ENCODE results near the gene DNAJA2. TPM values are rescaled to one million over a fixed set of nuclear protein-coding genes. Genes with fewer than 3 reads are reported as not detected.
"Not testable (repeated sequence)": the region's sequence is repeated elsewhere in the genome, so short reads cannot be mapped to it uniquely, and the experiment has no call there.

DNAJA2 gene
- total and polyA plus RNA-seq, 5 experiments from 2014 or later = 62.5 to 83.7 (median 77.1) TPM

DNA sequence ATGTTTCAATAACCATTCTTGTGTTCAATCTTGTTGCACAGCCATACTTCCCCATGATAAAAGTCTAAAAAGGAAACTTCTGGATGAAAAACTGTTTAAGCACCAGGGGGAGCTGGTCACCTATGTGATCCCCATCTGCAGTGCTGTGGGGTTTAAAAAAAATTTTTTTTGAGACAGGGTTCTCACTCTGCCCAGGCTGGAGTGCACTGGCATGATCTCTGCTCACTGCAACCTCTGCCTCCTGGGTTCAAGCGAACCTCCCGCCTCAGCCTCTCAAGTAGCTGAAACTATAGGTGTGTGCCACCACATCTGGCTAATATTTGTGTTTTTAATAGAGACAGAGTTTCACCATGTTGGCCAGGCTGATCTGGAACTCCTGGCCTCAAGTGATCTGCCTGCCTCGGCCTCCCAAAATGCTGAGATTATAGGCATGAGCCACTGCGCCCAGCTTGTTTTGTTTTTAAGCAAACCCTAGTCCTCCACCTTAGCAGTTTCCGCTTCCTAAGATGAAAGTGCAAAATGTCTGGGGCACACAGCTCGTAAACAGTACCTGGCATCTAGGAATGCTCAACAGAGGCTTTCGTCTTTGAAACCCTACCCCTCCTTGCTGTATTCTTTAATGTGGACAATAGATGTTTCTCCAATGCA, 25.4 kb downstream of the DNAJA2 start:
- no peak overlapping the region for H3K4me3 Mint-ChIP-seq
- ATAC-seq = peak; percentile 44 to 69
- H3K27ac Mint-ChIP-seq = peak overlapping the region in 1 of 10 donors; percentile 19

GRCh38 chr16:46944713-46945112, 28.8 kb downstream of the DNAJA2 start:
- H3K27me3 Mint-ChIP-seq, H3K4me3 Mint-ChIP-seq, H3K27ac Mint-ChIP-seq, H3K36me3 Mint-ChIP-seq, DNase-seq, H3K9me3 Mint-ChIP-seq, POLR2A ChIA-PET, H3K4me1 Mint-ChIP-seq, ATAC-seq: not testable (repeated sequence)

More for the DNA sequence above, 25.4 kb downstream of the DNAJA2 start:
- Mint-ChIP-seq H3K9me3 (no peaks in the 10 kb centered on the region), H3K36me3 (no peaks in the 10 kb centered on the region), H3K4me1 (peaks cover 0 to 4% (median 0%) of the 10 kb centered on the region in 4 donors), H3K27me3 (no peaks in the 10 kb centered on the region)
- POLR2A ChIA-PET = no interaction called here
- DNase-seq = peak in 7 of 10 donors; percentile 10 to 48 (median 26)

DNA sequence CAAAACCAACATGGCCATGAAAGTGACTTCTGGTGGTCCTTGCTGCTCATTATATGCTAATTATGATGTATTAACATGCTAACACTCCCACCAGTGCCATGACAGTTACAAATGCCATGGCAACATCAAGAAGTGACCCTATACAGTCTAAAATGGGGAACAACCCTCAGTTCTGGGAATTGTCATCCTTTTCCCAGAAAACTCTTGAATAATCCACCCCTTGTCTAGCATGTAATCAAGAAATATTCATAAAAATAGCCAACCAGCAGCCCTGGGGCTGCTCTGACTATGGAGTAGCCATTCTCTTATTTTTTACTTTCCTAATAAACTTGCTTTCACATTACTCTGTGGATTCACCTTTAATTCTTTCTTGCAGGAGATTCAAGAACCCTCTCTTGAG, 35.9 kb downstream of the DNAJA2 start:
- no peaks in the 10 kb centered on the region for H3K9me3 Mint-ChIP-seq
- no peak overlapping the region for H3K4me3 Mint-ChIP-seq
- no peak overlapping the region for H3K27ac Mint-ChIP-seq
- H3K36me3 Mint-ChIP-seq = no peaks in the 10 kb centered on the region
- DNase-seq (no peak), ATAC-seq (no peak)
- POLR2A ChIA-PET = no interaction called here
- H3K4me1 Mint-ChIP-seq = peaks cover 0 to 3% (median under 1%) of the 10 kb centered on the region in 4 donors
- H3K27me3 Mint-ChIP-seq = no peaks in the 10 kb centered on the region

DNA sequence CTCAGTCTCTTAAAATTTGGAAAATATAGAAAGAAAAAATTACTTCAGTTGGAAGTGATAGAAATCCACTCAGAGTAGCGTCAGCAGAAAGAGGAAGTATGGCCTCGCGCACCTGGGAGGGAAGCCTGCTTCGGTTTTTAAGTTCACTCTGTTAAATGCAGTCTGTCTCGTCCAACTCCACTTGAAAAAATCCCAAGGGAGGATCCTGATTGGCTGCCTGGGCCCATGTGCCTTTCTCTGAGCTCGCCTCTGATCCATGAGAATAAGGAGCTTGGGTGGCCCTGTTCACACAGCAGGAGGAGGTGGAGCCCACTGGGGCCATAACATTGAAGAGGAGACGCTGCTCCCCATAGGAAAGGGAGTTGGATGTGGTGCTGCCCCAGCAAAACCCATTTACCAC, 40.7 kb downstream of the DNAJA2 start:
- POLR2A ChIA-PET = no interaction called here
- Mint-ChIP-seq H3K9me3 (no peaks in the 10 kb centered on the region), H3K27ac (peak overlapping the region in 1 of 10 donors; percentile 8), H3K36me3 (no peaks in the 10 kb centered on the region), H3K27me3 (peaks cover 0 to 3% (median 0%) of the 10 kb centered on the region in 5 donors), H3K4me3 (no peak overlapping the region), H3K4me1 (peaks cover 0 to 6% (median 1%) of the 10 kb centered on the region in 4 donors)
- DNase-seq (no peak), ATAC-seq (no peak)

DNA sequence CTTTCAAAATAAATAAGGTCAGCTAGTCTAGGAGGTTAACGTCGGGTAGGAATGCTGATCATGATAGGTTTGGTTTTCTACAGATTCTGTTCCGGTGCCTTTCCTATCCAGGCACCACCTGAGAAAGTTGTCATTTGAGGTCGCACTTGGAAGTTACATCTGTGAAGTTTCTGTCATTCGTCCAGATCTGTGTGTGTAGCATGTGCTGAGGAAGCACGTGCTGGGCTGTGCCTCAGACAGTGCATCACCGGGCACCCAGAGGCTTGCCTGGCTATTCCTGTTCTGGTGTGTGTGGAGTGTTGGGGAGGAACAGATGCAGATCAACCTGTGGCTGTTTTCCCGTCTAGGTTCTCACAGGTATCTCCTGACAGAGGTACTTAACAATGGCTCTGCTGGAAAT, 42.6 kb downstream of the DNAJA2 start:
- Mint-ChIP-seq H3K4me1 (peaks cover 0 to 6% (median 1%) of the 10 kb centered on the region in 4 donors), H3K9me3 (no peaks in the 10 kb centered on the region), H3K4me3 (no peak overlapping the region), H3K27ac (no peak overlapping the region), H3K36me3 (no peaks in the 10 kb centered on the region), H3K27me3 (peaks cover 0 to 3% (median 0%) of the 10 kb centered on the region in 5 donors)
- no peak for ATAC-seq
- no peak for DNase-seq
- POLR2A ChIA-PET = no interaction called here

- POLR2A ChIA-PET = no interaction called here
Observed at GRCh38 chr16:46929378-46930332, 43.8 kb downstream of the DNAJA2 start.

DNA sequence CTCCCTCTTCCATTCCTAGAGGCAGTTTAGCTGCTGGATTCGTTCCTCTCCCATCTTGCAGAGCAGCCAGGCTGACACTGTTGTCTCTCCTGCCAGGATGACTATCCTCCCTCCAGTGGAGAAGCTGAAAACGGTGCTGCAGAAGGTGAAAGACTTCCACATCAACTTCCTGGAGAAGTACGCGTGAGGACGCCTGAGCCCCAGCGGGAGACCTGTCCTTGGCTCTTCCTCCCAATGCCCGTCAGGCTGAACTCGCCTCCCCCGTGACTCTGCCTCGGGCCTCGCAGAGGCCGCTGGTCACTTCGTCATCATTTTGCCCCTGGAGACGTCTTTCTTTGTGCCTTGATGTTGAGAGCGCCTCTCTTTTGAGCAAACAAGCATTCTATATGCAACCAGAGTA, 44.7 kb downstream of the DNAJA2 start:
- Mint-ChIP-seq H3K36me3 (no peaks in the 10 kb centered on the region), H3K4me3 (no peak overlapping the region), H3K4me1 (peaks cover 0 to 6% (median 1%) of the 10 kb centered on the region in 4 donors), H3K27ac (peak overlapping the region in 1 of 10 donors; percentile 7), H3K27me3 (peaks cover 0 to 3% (median 0%) of the 10 kb centered on the region in 5 donors), H3K9me3 (no peaks in the 10 kb centered on the region)
- no peak for DNase-seq
- POLR2A ChIA-PET = no interaction called here
- no peak for ATAC-seq

More at GRCh38 chr16:46929378-46930332, 43.8 kb downstream of the DNAJA2 start:
- no peaks in the 10 kb centered on the region for H3K9me3 Mint-ChIP-seq
- no peaks in the 10 kb centered on the region for H3K36me3 Mint-ChIP-seq
- peaks cover 0 to 3% (median 0%) of the 10 kb centered on the region in 5 donors for H3K27me3 Mint-ChIP-seq
- ATAC-seq = peak; percentile 57 to 61
- peaks cover 0 to 6% (median 1%) of the 10 kb centered on the region in 4 donors for H3K4me1 Mint-ChIP-seq
- no peak overlapping the region for H3K27ac Mint-ChIP-seq
- no peak overlapping the region for H3K4me3 Mint-ChIP-seq
- DNase-seq = peak in 9 of 10 donors; percentile 10 to 49 (median 47)

- no peaks in the 10 kb centered on the region for H3K36me3 Mint-ChIP-seq
- H3K27ac Mint-ChIP-seq = no peak overlapping the region
- peaks cover 0 to 3% (median 0%) of the 10 kb centered on the region in 5 donors for H3K27me3 Mint-ChIP-seq
- peaks cover 0 to 3% (median 1%) of the 10 kb centered on the region in 4 donors for H3K4me1 Mint-ChIP-seq
- POLR2A ChIA-PET = no interaction called here
- H3K9me3 Mint-ChIP-seq = no peaks in the 10 kb centered on the region
- no peak overlapping the region for H3K4me3 Mint-ChIP-seq
- DNase-seq (no peak), ATAC-seq (no peak)
Observed at GRCh38 chr16:46927273-46927672, 46.2 kb downstream of the DNAJA2 start.

DNA sequence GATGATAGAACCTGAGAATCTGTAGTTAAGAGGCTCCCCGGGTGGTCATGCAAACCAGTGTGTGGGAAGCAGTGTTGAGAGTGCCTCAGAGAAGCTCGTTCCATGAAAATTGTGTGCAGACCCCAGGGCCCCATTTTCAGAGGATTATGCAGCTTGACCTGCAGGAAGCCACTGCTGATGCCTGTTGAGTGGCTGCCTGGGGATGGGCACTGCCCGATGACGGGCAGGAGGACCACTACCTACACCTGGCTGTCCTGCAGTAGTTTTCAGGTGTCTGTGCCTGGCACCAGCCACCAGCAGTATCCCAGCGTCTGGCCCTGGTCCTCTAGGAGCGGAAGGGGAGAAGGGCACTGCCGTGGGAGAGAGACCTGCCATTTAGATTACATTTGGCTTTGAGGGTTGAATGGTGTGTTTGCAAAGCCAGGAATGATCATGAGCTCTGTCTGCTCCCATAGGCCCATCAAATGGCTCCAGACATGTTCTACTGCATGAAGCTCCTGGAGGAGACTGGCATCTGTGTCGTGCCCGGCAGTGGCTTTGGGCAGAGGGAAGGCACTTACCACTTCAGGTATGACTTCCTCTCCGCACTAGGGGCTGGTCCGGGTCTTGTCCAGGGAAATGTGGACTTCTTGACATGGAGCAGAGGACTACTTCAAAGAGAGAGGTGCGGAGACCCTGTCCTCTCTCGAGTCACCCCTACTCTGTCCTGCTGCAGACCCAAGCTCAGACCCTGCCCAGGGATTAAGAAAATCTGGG, 46.8 kb downstream of the DNAJA2 start:
- H3K27ac Mint-ChIP-seq = no peak overlapping the region
- H3K27me3 Mint-ChIP-seq = peaks cover 0 to 3% (median 0%) of the 10 kb centered on the region in 5 donors
- DNase-seq (no peak), ATAC-seq (no peak)
- H3K36me3 Mint-ChIP-seq = no peaks in the 10 kb centered on the region
- H3K9me3 Mint-ChIP-seq = no peaks in the 10 kb centered on the region
- peaks cover 0 to 3% (median 1%) of the 10 kb centered on the region in 4 donors for H3K4me1 Mint-ChIP-seq
- no peak overlapping the region for H3K4me3 Mint-ChIP-seq
- POLR2A ChIA-PET = no interaction called here

DNA sequence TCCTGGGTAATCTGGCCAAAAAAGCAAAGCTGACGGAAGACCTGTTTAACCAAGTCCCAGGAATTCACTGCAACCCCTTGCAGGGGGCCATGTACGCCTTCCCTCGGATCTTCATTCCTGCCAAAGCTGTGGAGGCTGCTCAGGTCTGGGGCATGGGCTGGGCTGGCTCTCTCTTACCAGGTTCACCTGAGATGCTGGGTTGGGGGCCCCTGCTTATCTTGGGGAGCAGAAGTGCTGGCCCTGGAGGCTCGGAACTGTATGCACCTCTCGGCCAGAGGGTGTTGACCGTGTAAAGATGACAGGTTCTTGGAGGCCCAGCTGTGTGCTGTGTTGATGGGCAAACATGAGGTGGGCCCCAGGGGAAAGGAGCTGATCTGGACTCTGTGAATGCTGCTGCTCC, 49.1 kb downstream of the DNAJA2 start:
- no peaks in the 10 kb centered on the region for H3K36me3 Mint-ChIP-seq
- H3K4me1 Mint-ChIP-seq = peaks cover 0 to 6% (median 1%) of the 10 kb centered on the region in 4 donors
- no peak overlapping the region for H3K4me3 Mint-ChIP-seq
- no peak for ATAC-seq
- DNase-seq = no peak
- H3K9me3 Mint-ChIP-seq = no peaks in the 10 kb centered on the region
- peaks cover 0 to 3% (median 0%) of the 10 kb centered on the region in 5 donors for H3K27me3 Mint-ChIP-seq
- H3K27ac Mint-ChIP-seq = no peak overlapping the region
- POLR2A ChIA-PET = no interaction called here

- ATAC-seq (no peak), DNase-seq (no peak)
- H3K9me3 Mint-ChIP-seq = no peaks in the 10 kb centered on the region
- POLR2A ChIA-PET = no interaction called here
- H3K4me3 Mint-ChIP-seq = no peak overlapping the region
- peaks cover 0 to 13% (median 0%) of the 10 kb centered on the region in 4 donors for H3K4me1 Mint-ChIP-seq
- no peak overlapping the region for H3K27ac Mint-ChIP-seq
- H3K36me3 Mint-ChIP-seq = no peaks in the 10 kb centered on the region
- H3K27me3 Mint-ChIP-seq = peaks cover 0 to 1% (median 0%) of the 10 kb centered on the region in 5 donors
Observed at GRCh38 chr16:46923513-46924295, 49.8 kb downstream of the DNAJA2 start.

- Mint-ChIP-seq H3K4me1 (peaks cover 0 to 21% (median 0%) of the 10 kb centered on the region in 4 donors), H3K27me3 (peaks cover 0 to 1% (median 0%) of the 10 kb centered on the region in 5 donors), H3K9me3 (no peaks in the 10 kb centered on the region), H3K4me3 (no peak overlapping the region), H3K36me3 (no peaks in the 10 kb centered on the region), H3K27ac (no peak overlapping the region)
- no peak for ATAC-seq
- DNase-seq = no peak
- POLR2A ChIA-PET = interaction anchor here (0.6 kb wide), 1 partner anchor 51 kb away, joined by 3 read pairs; the partner anchor contains the start of gene DNAJA2
Observed at GRCh38 chr16:46922239-46922638, 51.2 kb downstream of the DNAJA2 start.

Data from naive thymus-derived CD8-positive, alpha-beta T cell (primary cell).